NB4 (cell line): ENCODE data around the gene MEGF11.

Experiments used
- MYC ChIP-seq: IDR thresholded peaks from 2 replicates; pipeline ENCODE4 v1.6.1; 2011; ENCODE audit warnings: low read depth, low read length
- POLR2A ChIP-seq: IDR thresholded peaks from 2 replicates; pipeline ENCODE4 v1.6.1; 2011; ENCODE audit warnings: mild to moderate bottlenecking; ENCODE audit not compliant: insufficient read length; ENCODE audit errors: extremely low read depth
- TF ChIP-seq, protein P1 (sequence below): IDR thresholded peaks from 2 replicates; pipeline ENCODE4 v1.6.1; 2011; ENCODE audit warnings: low read depth, low read length
- TF ChIP-seq, protein P2 (sequence below): IDR thresholded peaks from one replicate; pipeline ENCODE4 v1.5.1; 2012; ENCODE audit warnings: low read depth, low read length

DNA sequence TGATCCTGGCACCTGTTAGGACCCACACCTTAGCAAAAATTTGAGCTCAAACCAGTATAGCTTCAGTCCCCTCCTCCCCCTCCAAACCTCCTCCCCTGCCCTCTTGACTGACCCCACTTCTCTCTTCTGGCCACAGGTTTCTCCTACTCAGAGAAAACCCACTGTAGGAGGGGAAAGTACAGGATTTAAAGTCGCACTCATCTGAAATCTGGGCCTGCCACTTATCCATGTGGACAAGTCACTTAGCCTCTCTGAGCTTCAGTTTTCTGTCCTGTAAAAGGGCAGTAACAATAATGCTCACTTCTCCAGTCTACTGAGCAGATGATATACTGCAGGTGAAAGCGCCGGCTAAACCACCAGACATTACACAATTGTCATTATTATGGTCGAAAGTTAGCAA is 142.7 kb downstream of the MEGF11 start:
- TF ChIP-seq, protein P1, sequence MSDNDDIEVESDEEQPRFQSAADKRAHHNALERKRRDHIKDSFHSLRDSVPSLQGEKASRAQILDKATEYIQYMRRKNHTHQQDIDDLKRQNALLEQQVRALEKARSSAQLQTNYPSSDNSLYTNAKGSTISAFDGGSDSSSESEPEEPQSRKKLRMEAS: no peak
- TF ChIP-seq, protein P2, sequence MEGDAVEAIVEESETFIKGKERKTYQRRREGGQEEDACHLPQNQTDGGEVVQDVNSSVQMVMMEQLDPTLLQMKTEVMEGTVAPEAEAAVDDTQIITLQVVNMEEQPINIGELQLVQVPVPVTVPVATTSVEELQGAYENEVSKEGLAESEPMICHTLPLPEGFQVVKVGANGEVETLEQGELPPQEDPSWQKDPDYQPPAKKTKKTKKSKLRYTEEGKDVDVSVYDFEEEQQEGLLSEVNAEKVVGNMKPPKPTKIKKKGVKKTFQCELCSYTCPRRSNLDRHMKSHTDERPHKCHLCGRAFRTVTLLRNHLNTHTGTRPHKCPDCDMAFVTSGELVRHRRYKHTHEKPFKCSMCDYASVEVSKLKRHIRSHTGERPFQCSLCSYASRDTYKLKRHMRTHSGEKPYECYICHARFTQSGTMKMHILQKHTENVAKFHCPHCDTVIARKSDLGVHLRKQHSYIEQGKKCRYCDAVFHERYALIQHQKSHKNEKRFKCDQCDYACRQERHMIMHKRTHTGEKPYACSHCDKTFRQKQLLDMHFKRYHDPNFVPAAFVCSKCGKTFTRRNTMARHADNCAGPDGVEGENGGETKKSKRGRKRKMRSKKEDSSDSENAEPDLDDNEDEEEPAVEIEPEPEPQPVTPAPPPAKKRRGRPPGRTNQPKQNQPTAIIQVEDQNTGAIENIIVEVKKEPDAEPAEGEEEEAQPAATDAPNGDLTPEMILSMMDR: no peak
- TF ChIP-seq POLR2A: no peak
- no peak for TF ChIP-seq MYC
